AG04450 (cell line): ENCODE results near the gene PPL. TPM values are rescaled to one million over a fixed set of nuclear protein-coding genes. Genes with fewer than 3 reads are reported as not detected.

ENCODE experiments used
- CTCF ChIA-PET: fragments of 300-600, 350-600 bp; formaldehyde crosslinking; extraction: SDS; loops from one replicate; lab custom pipeline; 2022; ENCODE audit warnings: antibody characterized with exemption, inconsistent platforms; lab: Charles Lee
- POLR2A ChIA-PET: fragments of 350-600 bp; formaldehyde crosslinking; extraction: SDS; loops from one replicate; lab custom pipeline; 2021; ENCODE audit warnings: antibody characterized with exemption, inconsistent platforms; lab: Yijun Ruan, JAX
- DNase-seq: peaks from one replicate; pipeline ENCODE4 v3.0.0-alpha.2; 2011; ENCODE audit warnings: low read depth, low spot score
- H3K27ac ChIP-seq: one replicate; pipeline ENCODE4 v1.5.1; 2012; ENCODE audit warnings: low read depth, low read length, control low read depth
- H3K27me3 ChIP-seq: one replicate; pipeline ENCODE4 v1.6.0; 2012; ENCODE audit warnings: low read length; ENCODE audit not compliant: control insufficient read depth, insufficient read depth
- H3K4me3 ChIP-seq: 2 replicates; pipeline ENCODE4 v1.5.1; 2011; ENCODE audit warnings: mild to moderate bottlenecking, low read depth, low read length, control low read depth
- H3K9me3 ChIP-seq: 2 replicates; pipeline ENCODE4 v1.5.1; 2012; ENCODE audit warnings: low read length; ENCODE audit not compliant: control insufficient read depth, insufficient read depth
- polyA plus RNA-seq: library from polyadenylated mRNA; depleted of rRNA; stranded (reverse); fragments of >200 nt; gene quantifications from 2 replicates; pipeline ENCODE4 v1.2.3, GENCODE V29; 2011
- TF ChIP-seq, protein P1 (sequence below): IDR thresholded peaks from 2 replicates; pipeline ENCODE4 v1.5.1; 2011; ENCODE audit warnings: low read depth, low read length, control low read depth, inconsistent platforms

The PPL gene
- polyA plus RNA-seq, 1 experiment = 2.0 TPM

DNA sequence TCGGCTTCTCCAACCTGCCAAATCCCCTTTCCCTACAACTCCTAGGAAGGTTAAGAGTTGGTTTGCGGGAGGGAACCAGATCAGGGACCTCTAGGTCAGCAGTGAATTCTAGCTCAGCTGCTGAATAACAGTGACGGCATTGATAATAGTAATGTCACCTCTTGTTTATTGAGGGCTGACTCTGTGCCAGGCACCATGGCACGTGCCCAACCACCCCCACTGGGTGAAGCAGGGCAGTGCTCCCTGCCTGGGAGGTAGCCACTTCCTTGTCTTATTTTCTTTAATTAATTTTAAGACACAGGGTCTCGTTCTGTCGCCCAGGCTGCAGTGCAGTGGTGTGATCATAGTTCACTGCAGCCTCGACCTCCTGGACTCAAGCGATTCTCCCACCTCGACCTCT, 5.5 kb upstream of the PPL start:
- Histone ChIP-seq H3K9me3 (no peaks in the 10 kb centered on the region), H3K27ac (peak overlapping the region; percentile 97), H3K4me3 (no peak overlapping the region), H3K27me3 (peaks cover under 1% of the 10 kb centered on the region)
- POLR2A ChIA-PET = interaction anchor here (0.7 to 1.2 kb wide), 7 partner anchors 11 to 442 kb away, joined by 3 to 5 read pairs (median 4); partner anchors contain the start of genes GLYR1 and UBN1
- no peak for DNase-seq
- TF ChIP-seq, protein P1, sequence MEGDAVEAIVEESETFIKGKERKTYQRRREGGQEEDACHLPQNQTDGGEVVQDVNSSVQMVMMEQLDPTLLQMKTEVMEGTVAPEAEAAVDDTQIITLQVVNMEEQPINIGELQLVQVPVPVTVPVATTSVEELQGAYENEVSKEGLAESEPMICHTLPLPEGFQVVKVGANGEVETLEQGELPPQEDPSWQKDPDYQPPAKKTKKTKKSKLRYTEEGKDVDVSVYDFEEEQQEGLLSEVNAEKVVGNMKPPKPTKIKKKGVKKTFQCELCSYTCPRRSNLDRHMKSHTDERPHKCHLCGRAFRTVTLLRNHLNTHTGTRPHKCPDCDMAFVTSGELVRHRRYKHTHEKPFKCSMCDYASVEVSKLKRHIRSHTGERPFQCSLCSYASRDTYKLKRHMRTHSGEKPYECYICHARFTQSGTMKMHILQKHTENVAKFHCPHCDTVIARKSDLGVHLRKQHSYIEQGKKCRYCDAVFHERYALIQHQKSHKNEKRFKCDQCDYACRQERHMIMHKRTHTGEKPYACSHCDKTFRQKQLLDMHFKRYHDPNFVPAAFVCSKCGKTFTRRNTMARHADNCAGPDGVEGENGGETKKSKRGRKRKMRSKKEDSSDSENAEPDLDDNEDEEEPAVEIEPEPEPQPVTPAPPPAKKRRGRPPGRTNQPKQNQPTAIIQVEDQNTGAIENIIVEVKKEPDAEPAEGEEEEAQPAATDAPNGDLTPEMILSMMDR = no peak
- CTCF ChIA-PET = interaction anchor here (0.8 kb wide), 1 partner anchor 13 kb away, joined by 3 read pairs; no protein-coding TSS in a partner anchor

DNA sequence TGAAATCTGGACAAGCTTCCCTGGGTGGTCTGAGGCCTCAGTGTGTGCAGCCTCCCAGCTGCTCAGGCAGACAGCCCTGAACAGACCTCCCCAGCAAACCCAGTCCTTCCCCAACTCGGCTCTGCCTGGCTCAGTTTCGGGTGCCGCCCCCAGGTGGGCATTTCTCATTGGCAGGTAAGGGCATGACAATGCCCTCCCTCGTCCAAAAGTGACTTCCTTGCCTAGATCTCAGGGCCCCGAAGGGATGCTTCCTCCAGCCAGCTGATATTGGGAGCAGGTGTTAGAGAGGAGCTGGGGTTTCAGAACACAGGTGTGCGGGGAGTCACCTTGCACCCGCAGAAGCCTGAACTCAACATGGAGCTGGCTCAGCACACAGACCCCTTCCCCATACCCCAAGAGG, 3.8 kb upstream of the PPL start:
- TF ChIP-seq, protein P1 = no peak
- ChIA-PET POLR2A (no interaction called here), CTCF (no interaction called here)
- Histone ChIP-seq H3K4me3 (no peak overlapping the region), H3K27ac (no peak overlapping the region), H3K27me3 (peaks cover 13% of the 10 kb centered on the region), H3K9me3 (no peaks in the 10 kb centered on the region)
- DNase-seq = no peak

DNA sequence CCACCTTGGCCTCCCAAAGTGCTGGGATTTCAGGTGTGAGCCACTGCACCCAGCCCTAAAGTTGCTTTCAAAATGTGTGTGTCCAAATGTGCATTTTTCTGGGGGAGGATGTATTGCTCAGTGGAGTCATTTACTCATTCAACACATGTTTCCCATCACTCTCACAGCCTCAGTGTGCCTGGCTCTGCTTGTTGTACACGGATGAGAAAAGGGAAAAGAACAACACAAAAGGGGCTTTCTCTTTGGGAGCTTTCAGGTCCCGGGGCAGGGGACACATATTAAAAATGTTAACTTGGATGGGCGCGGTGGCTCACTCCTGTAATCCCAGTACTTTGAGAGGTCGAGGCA, 1.7 kb upstream of the PPL start:
- no peak for DNase-seq
- H3K27me3 ChIP-seq = peaks cover 27% of the 10 kb centered on the region
- ChIA-PET CTCF (no interaction called here), POLR2A (no interaction called here)
- H3K27ac ChIP-seq = no peak overlapping the region
- no peaks in the 10 kb centered on the region for H3K9me3 ChIP-seq
- no peak overlapping the region for H3K4me3 ChIP-seq
- TF ChIP-seq, protein P1 = no peak

DNA sequence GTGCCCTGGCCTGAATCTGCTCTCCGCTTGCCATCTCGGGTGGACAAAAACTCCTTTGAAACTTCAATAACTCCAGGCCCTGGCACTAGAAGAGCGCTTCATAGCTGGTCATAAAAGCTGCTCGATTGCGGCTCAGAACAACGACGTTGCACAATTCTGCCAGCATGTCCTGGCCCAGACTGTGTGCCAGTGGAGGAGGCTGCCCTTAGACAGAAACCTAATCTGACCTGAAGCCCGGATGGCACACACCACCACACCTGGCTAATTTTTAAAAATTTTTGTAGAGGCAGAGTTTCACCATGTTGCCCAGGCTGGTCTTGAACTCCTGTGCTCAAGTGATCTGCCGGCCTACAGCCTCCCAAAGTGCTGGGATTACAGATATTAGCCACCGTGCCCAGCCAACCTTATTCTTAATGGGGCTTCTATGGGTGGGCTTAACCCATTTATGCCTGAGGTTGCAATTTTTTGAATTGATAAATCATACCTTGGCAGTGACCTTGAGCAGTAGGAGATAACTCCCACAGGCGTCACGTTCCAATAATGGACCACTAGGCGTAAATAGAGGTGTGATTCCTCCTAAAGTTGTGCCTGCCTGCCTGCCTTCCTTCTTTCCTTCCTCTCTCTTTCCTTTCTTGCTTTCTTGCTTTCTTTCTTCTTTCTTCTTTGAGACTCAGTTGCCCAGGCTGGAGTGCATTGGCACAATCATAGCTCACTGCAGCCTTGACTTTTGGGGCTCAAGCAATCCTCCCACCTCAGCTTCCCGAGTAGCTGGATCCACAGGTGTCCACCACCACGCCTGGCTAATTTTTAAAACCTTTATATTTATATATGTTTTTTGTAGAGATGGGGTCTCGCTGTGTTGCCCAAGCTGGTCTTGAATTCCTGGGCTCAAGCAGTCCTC, 1.1 kb upstream of the PPL start:
- TF ChIP-seq, protein P1 = no peak
- CTCF ChIA-PET = no interaction called here
- POLR2A ChIA-PET = no interaction called here
- Histone ChIP-seq H3K4me3 (no peak overlapping the region), H3K27ac (no peak overlapping the region), H3K27me3 (peaks cover 31% of the 10 kb centered on the region), H3K9me3 (no peaks in the 10 kb centered on the region)
- no peak for DNase-seq
